Ecto neural progenitor cell (in vitro differentiated cells): ENCODE results near the gene PEMT.
A peak's percentile ranks its signal among the peaks of the same experiment; 100 is the strongest.

Source experiments
- DNase-seq: peaks from one replicate; pipeline ENCODE4 v3.0.0-alpha.2; 2018; ENCODE audit warnings: low spot score

The PEMT gene

GRCh38 chr17:17570798-17571716 lies 20.5 kb downstream of the PEMT start:
- DNase-seq: no peak

- DNase-seq: no peak
Observed at GRCh38 chr17:17570140-17570797, 21.2 kb downstream of the PEMT start.

- no peak for DNase-seq
Observed at GRCh38 chr17:17569691-17570090, 21.8 kb downstream of the PEMT start.

- peak; percentile 92 for DNase-seq
Observed at GRCh38 chr17:17568772-17569195, 22.7 kb downstream of the PEMT start.

GRCh38 chr17:17567631-17568030 lies 23.9 kb downstream of the PEMT start:
- DNase-seq: no peak

- no peak for DNase-seq
Observed at GRCh38 chr17:17566896-17567513, 24.5 kb downstream of the PEMT start.

- no peak for DNase-seq
Observed at GRCh38 chr17:17565471-17566339, 25.8 kb downstream of the PEMT start.

GRCh38 chr17:17564896-17565295 lies 26.6 kb downstream of the PEMT start:
- peak; percentile 75 for DNase-seq

GRCh38 chr17:17564323-17564722 lies 27.2 kb downstream of the PEMT start:
- DNase-seq: no peak

GRCh38 chr17:17563530-17563929 lies 28.0 kb downstream of the PEMT start:
- no peak for DNase-seq

GRCh38 chr17:17562146-17562511 lies 29.4 kb downstream of the PEMT start:
- no peak for DNase-seq

GRCh38 chr17:17561408-17562145 lies 29.9 kb downstream of the PEMT start:
- no peak for DNase-seq

- no peak for DNase-seq
Observed at GRCh38 chr17:17560975-17561374, 30.5 kb downstream of the PEMT start.

- DNase-seq: no peak
Observed at GRCh38 chr17:17560167-17560566, 31.3 kb downstream of the PEMT start.

GRCh38 chr17:17559164-17559563 lies 32.3 kb downstream of the PEMT start:
- DNase-seq: no peak

- no peak for DNase-seq
Observed at GRCh38 chr17:17558431-17558830, 33.1 kb downstream of the PEMT start.

GRCh38 chr17:17557796-17558195 lies 33.7 kb downstream of the PEMT start:
- DNase-seq: no peak

GRCh38 chr17:17556671-17557070 lies 34.8 kb downstream of the PEMT start:
- DNase-seq: no peak

- DNase-seq: no peak
Observed at GRCh38 chr17:17555906-17556305, 35.6 kb downstream of the PEMT start.

- DNase-seq: no peak
Observed at GRCh38 chr17:17555151-17555550, 36.4 kb downstream of the PEMT start.

GRCh38 chr17:17554266-17554665 lies 37.2 kb downstream of the PEMT start:
- no peak for DNase-seq
